ENCODE measurements around the gene EXOG.

Gene EXOG

GRCh38 chr3:38549957-38550840 lies 54.1 kb downstream of the EXOG start:
- H3K36me3 ChIP-seq (ENCODE audit: insufficient read depth), result no peaks in the 10 kb centered on the region
- no peaks in the 10 kb centered on the region for H3K79me2 ChIP-seq (ENCODE audit: insufficient read depth, low read depth)
- no peak overlapping the region for H3K4me3 ChIP-seq (IDR thresholded peaks at IDR 0.05; ENCODE audit: insufficient read depth, low read depth, low read length)
- no peaks in the 10 kb centered on the region for H4K20me1 ChIP-seq (ENCODE audit: insufficient read depth)
- TF ChIP-seq, protein P1, sequence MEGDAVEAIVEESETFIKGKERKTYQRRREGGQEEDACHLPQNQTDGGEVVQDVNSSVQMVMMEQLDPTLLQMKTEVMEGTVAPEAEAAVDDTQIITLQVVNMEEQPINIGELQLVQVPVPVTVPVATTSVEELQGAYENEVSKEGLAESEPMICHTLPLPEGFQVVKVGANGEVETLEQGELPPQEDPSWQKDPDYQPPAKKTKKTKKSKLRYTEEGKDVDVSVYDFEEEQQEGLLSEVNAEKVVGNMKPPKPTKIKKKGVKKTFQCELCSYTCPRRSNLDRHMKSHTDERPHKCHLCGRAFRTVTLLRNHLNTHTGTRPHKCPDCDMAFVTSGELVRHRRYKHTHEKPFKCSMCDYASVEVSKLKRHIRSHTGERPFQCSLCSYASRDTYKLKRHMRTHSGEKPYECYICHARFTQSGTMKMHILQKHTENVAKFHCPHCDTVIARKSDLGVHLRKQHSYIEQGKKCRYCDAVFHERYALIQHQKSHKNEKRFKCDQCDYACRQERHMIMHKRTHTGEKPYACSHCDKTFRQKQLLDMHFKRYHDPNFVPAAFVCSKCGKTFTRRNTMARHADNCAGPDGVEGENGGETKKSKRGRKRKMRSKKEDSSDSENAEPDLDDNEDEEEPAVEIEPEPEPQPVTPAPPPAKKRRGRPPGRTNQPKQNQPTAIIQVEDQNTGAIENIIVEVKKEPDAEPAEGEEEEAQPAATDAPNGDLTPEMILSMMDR (conservative IDR thresholded peaks at IDR 0.05; ENCODE audit: low read depth, low read length), result no peak
- no peaks in the 10 kb centered on the region for H3K27me3 ChIP-seq (ENCODE audit: insufficient read depth, low read depth)
- H3K4me1 ChIP-seq (ENCODE audit: low read depth, poor library complexity, severe bottlenecking), result no peaks in the 10 kb centered on the region
- no peak overlapping the region for H3K9ac ChIP-seq
- no peak overlapping the region for H2AFZ ChIP-seq (ENCODE audit: low read depth)
- no peak overlapping the region for H3K27ac ChIP-seq
- no peak overlapping the region for H3K4me2 ChIP-seq

- Histone ChIP-seq H2AFZ (ENCODE audit: low read depth) (no peak overlapping the region), H3K79me2 (ENCODE audit: insufficient read depth, low read depth) (no peaks in the 10 kb centered on the region), H3K27me3 (ENCODE audit: insufficient read depth, low read depth) (no peaks in the 10 kb centered on the region), H3K4me2 (no peak overlapping the region), H3K9ac (no peak overlapping the region), H3K27ac (no peak overlapping the region), H3K4me3 (IDR thresholded peaks at IDR 0.05; ENCODE audit: insufficient read depth, low read depth, low read length) (no peak overlapping the region), H4K20me1 (ENCODE audit: insufficient read depth) (no peaks in the 10 kb centered on the region), H3K4me1 (ENCODE audit: low read depth, poor library complexity, severe bottlenecking) (no peaks in the 10 kb centered on the region), H3K36me3 (ENCODE audit: insufficient read depth) (no peaks in the 10 kb centered on the region)
- TF ChIP-seq, protein P1 (conservative IDR thresholded peaks at IDR 0.05; ENCODE audit: low read depth, low read length), result no peak
Observed at GRCh38 chr3:38551026-38551832, 55.1 kb downstream of the EXOG start.

DNA sequence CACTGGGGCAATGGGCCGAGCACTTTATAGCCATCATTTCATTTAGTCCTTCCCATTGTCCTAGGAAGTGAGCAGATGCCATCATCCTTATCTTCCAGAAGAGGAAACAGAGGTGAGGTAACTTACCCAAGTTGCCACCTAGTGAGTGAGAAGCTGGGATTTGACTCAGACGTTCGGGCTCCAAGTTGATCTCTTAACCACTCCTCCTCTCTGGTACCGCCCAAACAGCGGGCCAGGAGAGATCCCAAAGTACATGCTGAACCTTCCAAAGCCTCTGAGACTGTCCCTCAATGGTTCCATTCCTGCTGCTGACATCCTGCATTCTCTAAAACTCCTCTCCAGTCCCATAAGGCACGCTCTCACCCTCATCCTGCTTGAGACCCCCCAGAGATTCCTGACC lies 56.2 kb downstream of the EXOG start:
- Histone ChIP-seq H3K27ac (no peak overlapping the region), H3K79me2 (ENCODE audit: insufficient read depth, low read depth) (no peaks in the 10 kb centered on the region), H3K9ac (no peak overlapping the region), H3K4me2 (no peak overlapping the region), H2AFZ (ENCODE audit: low read depth) (no peak overlapping the region), H3K27me3 (ENCODE audit: insufficient read depth, low read depth) (no peaks in the 10 kb centered on the region), H3K4me1 (ENCODE audit: low read depth, poor library complexity, severe bottlenecking) (no peaks in the 10 kb centered on the region), H4K20me1 (ENCODE audit: insufficient read depth) (no peaks in the 10 kb centered on the region), H3K36me3 (ENCODE audit: insufficient read depth) (no peaks in the 10 kb centered on the region), H3K4me3 (IDR thresholded peaks at IDR 0.05; ENCODE audit: insufficient read depth, low read depth, low read length) (no peak overlapping the region)
- TF ChIP-seq, protein P1 (conservative IDR thresholded peaks at IDR 0.05; ENCODE audit: low read depth, low read length), result no peak

GRCh38 chr3:38553071-38553470 lies 56.9 kb downstream of the EXOG start:
- no peak overlapping the region for H3K4me2 ChIP-seq
- H3K27me3 ChIP-seq (ENCODE audit: insufficient read depth, low read depth), result no peaks in the 10 kb centered on the region
- no peaks in the 10 kb centered on the region for H3K4me1 ChIP-seq (ENCODE audit: low read depth, poor library complexity, severe bottlenecking)
- no peak overlapping the region for H3K9ac ChIP-seq
- no peak overlapping the region for H3K27ac ChIP-seq
- H2AFZ ChIP-seq (ENCODE audit: low read depth), result no peak overlapping the region
- no peaks in the 10 kb centered on the region for H3K36me3 ChIP-seq (ENCODE audit: insufficient read depth)
- TF ChIP-seq, protein P1 (conservative IDR thresholded peaks at IDR 0.05; ENCODE audit: low read depth, low read length), result no peak
- H3K4me3 ChIP-seq (IDR thresholded peaks at IDR 0.05; ENCODE audit: insufficient read depth, low read depth, low read length), result no peak overlapping the region
- H3K79me2 ChIP-seq (ENCODE audit: insufficient read depth, low read depth), result no peaks in the 10 kb centered on the region
- no peaks in the 10 kb centered on the region for H4K20me1 ChIP-seq (ENCODE audit: insufficient read depth)

Measured in KMS-11 (cell line).